H1 (cell line): Measurements from ENCODE around the gene ANKFY1. TPM values are rescaled to one million over a fixed set of nuclear protein-coding genes. Genes with fewer than 3 reads are reported as not detected.

Source experiments
- CTCF ChIA-PET: fragments of 300-600 bp; sonication (Branson Sonifier 250); formaldehyde crosslinking; loops from one replicate; lab custom pipeline; 2021; ENCODE audit not compliant: partially characterized antibody; lab: Charles Lee
- POLR2A ChIA-PET: fragments of 300-600 bp; sonication (Branson Sonifier 250); formaldehyde crosslinking; loops from one replicate; lab custom pipeline; 2021; ENCODE audit warnings: inconsistent platforms; ENCODE audit not compliant: partially characterized antibody; lab: Charles Lee
- DNase-seq, 2 experiments: peaks; one replicate each; pipeline versions ENCODE4 v3.0.0 to v3.0.0-alpha.2; 2010 to 2022; ENCODE audit warnings: low spot score in 2 of 2, low read depth in 1 of 2, mixed read lengths in 1 of 2
- FAIRE-seq: peaks from 2 replicates; lab custom pipeline; 2011; peaks lifted over from hg19 to GRCh38; lab: Jason Lieb, UNC
- H2AFZ ChIP-seq: 2 replicates; pipeline ENCODE4 v1.8.1; 2012; ENCODE audit warnings: low read length, inconsistent platforms
- H2AK5ac ChIP-seq: 2 replicates; pipeline ENCODE4 v1.6.1; 2013; ENCODE audit warnings: low read depth, low read length
- H2BK120ac ChIP-seq: replicated peaks from 2 replicates; pipeline ENCODE3; 2013; ENCODE audit warnings: low read depth, low read length, inconsistent platforms
- H2BK12ac ChIP-seq: 2 replicates; pipeline ENCODE4 v1.6.1; 2013; ENCODE audit warnings: low read depth, low read length
- H2BK15ac ChIP-seq: 2 replicates; pipeline ENCODE4 v1.6.1; 2013; ENCODE audit warnings: low read length
- H2BK20ac ChIP-seq: 2 replicates; pipeline ENCODE4 v1.6.1; 2013; ENCODE audit warnings: low read length
- H2BK5ac ChIP-seq: 2 replicates; pipeline ENCODE4 v1.6.1; 2013; ENCODE audit warnings: low read depth, low read length
- H3K14ac ChIP-seq: 2 replicates; pipeline ENCODE4 v1.6.1; 2013; ENCODE audit warnings: inconsistent platforms; ENCODE audit not compliant: insufficient read length
- H3K18ac ChIP-seq: 2 replicates; pipeline ENCODE4 v1.6.1; 2013; ENCODE audit warnings: low read length; ENCODE audit errors: extremely low read depth
- H3K23ac ChIP-seq: 2 replicates; pipeline ENCODE4 v1.6.1; 2013; ENCODE audit warnings: inconsistent platforms; ENCODE audit not compliant: insufficient read length
- H3K23me2 ChIP-seq: 2 replicates; pipeline ENCODE4 v1.6.1; 2013; ENCODE audit warnings: low read depth, low read length
- H3K27ac ChIP-seq: 2 replicates; pipeline ENCODE4 v1.6.1; 2011; ENCODE audit warnings: low read depth, low read length, inconsistent platforms
- H3K27me3 ChIP-seq, 4 experiments: replicated peaks in 1 of 4; 1 replicate in 1 of 4; 2 replicates in 3 of 4; pipeline versions ENCODE4 v1.6.1 to v1.8.1; 2011 to 2013; ENCODE audit warnings: low read length in 3 of 4, mild to moderate bottlenecking in 3 of 4, inconsistent platforms in 2 of 4, mixed read lengths in 2 of 4, moderate library complexity in 1 of 4; ENCODE audit not compliant: control insufficient read depth in 3 of 4, insufficient read depth in 3 of 4; ENCODE audit errors: extremely low read depth in 1 of 4
- H3K36me3 ChIP-seq, 4 experiments: 2 replicates each; pipeline versions ENCODE4 v1.6.1 to v1.8.1; 2011 to 2013; ENCODE audit warnings: mild to moderate bottlenecking in 4 of 4, low read length in 3 of 4, moderate library complexity in 2 of 4, control low read depth in 1 of 4, inconsistent platforms in 1 of 4; ENCODE audit not compliant: insufficient read depth in 4 of 4, control insufficient read depth in 2 of 4
- H3K4ac ChIP-seq: replicated peaks from 2 replicates; pipeline ENCODE3; 2013; ENCODE audit warnings: low read length, low read depth, mixed read lengths, inconsistent platforms; ENCODE audit not compliant: insufficient read length
- H3K4me1 ChIP-seq, 4 experiments: replicated peaks in 1 of 4; 1 replicate in 1 of 4; 2 replicates in 3 of 4; pipeline versions ENCODE4 v1.6.1 to v1.8.1; 2011 to 2013; ENCODE audit warnings: low read length in 3 of 4, inconsistent platforms in 2 of 4, mixed read lengths in 1 of 4; ENCODE audit not compliant: insufficient read depth in 4 of 4, control insufficient read depth in 3 of 4
- H3K4me2 ChIP-seq, 2 experiments: 2 replicates each; pipeline versions ENCODE4 v1.6.1 to v1.8.1; 2011 to 2013; ENCODE audit warnings: low read depth in 2 of 2, low read length in 2 of 2, control low read depth in 1 of 2, inconsistent platforms in 1 of 2, mild to moderate bottlenecking in 1 of 2; ENCODE audit not compliant: insufficient read depth in 1 of 2
- H3K4me3 ChIP-seq, 4 experiments: fragments of 200-600, 300-600 bp in 1 of 4; sonication (generic), shearing (Covaris generic), sonication (Bioruptor Twin) in 1 of 4; 2 replicates each; pipeline versions ENCODE4 v1.5.1 to v1.8.1; 2011 to 2016; ENCODE audit warnings: low read length in 4 of 4, low read depth in 3 of 4, control low read depth in 2 of 4, inconsistent platforms in 2 of 4, mild to moderate bottlenecking in 2 of 4, mixed read lengths in 1 of 4, moderate library complexity in 1 of 4; ENCODE audit not compliant: insufficient read depth in 2 of 4; ENCODE audit errors: extremely low read depth in 1 of 4
- H3K56ac ChIP-seq: replicated peaks from 2 replicates; pipeline ENCODE3; 2013; ENCODE audit warnings: low read depth, mild to moderate bottlenecking, mixed read lengths, low read length, inconsistent platforms; ENCODE audit not compliant: insufficient read length
- H3K79me1 ChIP-seq: 2 replicates; pipeline ENCODE4 v1.6.1; 2013; ENCODE audit warnings: low read depth, low read length, control low read depth
- H3K79me2 ChIP-seq, 2 experiments: 2 replicates each; pipeline versions ENCODE4 v1.6.1 to v1.8.1; 2012 to 2013; ENCODE audit warnings: low read length in 2 of 2, mild to moderate bottlenecking in 2 of 2, inconsistent platforms in 1 of 2; ENCODE audit not compliant: insufficient read depth in 2 of 2, control insufficient read depth in 1 of 2
- H3K9ac ChIP-seq, 4 experiments: replicated peaks in 1 of 4; 1 replicate in 1 of 4; 2 replicates in 3 of 4; pipeline versions ENCODE4 v1.6.1 to v1.8.1; 2011 to 2013; ENCODE audit warnings: low read depth in 3 of 4, low read length in 3 of 4, control low read depth in 2 of 4, mild to moderate bottlenecking in 2 of 4, moderate library complexity in 2 of 4, inconsistent platforms in 1 of 4; ENCODE audit errors: extremely low read depth in 1 of 4
- H3K9me3 ChIP-seq, 2 experiments: 2 replicates each; pipeline versions ENCODE4 v1.6.1 to v1.8.1; 2012 to 2013; ENCODE audit warnings: mild to moderate bottlenecking in 2 of 2, moderate library complexity in 2 of 2, control low read depth in 1 of 2, inconsistent platforms in 1 of 2, low read depth in 1 of 2, low read length in 1 of 2, mixed read lengths in 1 of 2; ENCODE audit not compliant: insufficient read depth in 2 of 2
- H4K20me1 ChIP-seq, 2 experiments: replicated peaks in 1 of 2; 2 replicates each; pipeline versions ENCODE3 to v1.8.1; 2011 to 2013; ENCODE audit warnings: inconsistent platforms in 2 of 2, low read length in 2 of 2, mild to moderate bottlenecking in 1 of 2; ENCODE audit not compliant: insufficient read depth in 2 of 2, control insufficient read depth in 1 of 2
- H4K5ac ChIP-seq: 2 replicates; pipeline ENCODE4 v1.6.1; 2013; ENCODE audit warnings: low read length, low read depth, mixed read lengths, inconsistent platforms; ENCODE audit not compliant: insufficient read length
- H4K8ac ChIP-seq: 2 replicates; pipeline ENCODE4 v1.8.0; 2013; ENCODE audit warnings: mild to moderate bottlenecking, moderate library complexity, low read length, inconsistent platforms; ENCODE audit not compliant: insufficient read depth; ENCODE audit errors: extremely low read depth
- H4K91ac ChIP-seq: replicated peaks from 2 replicates; pipeline ENCODE3; 2013; ENCODE audit warnings: low read length, mixed read lengths, inconsistent platforms; ENCODE audit not compliant: insufficient read length
- CEBPB ChIP-seq: IDR thresholded peaks from 2 replicates; pipeline ENCODE4 v1.6.1; 2012; ENCODE audit warnings: low read depth, low read length
- WGBS, 2 experiments: shearing (Covaris generic) in 1 of 2; methylation state at CpG; one replicate each; pipeline versions ENCODE4 v1.1.6 to v1.1.7; 2013 to 2015; ENCODE audit warnings: low lambda C conversion rate in 2 of 2, mixed read lengths in 2 of 2, inconsistent platforms in 1 of 2, low coverage in 1 of 2, missing lambda C conversion rate in 1 of 2; ENCODE audit not compliant: insufficient replicate concordance in 2 of 2, insufficient coverage in 1 of 2, insufficient read length in 1 of 2; ENCODE audit errors: extremely low coverage in 1 of 2, missing lambda C conversion rate in 1 of 2; 5-methylcytosine and 5-hydroxymethylcytosine counted together
- polyA plus RNA-seq, 7 experiments: library from polyadenylated mRNA; depleted of rRNA in 3 of 7; stranded (reverse) in 5 of 7; unstranded in 2 of 7; fragments of >200 nt in 5 of 7; fragments of 200-250 nt in 2 of 7; gene quantifications; 1 replicate in 5 of 7; 2 replicates in 1 of 7; 4 replicates in 1 of 7; pipeline versions ENCODE4 v1.2.1 to v1.2.3, GENCODE V29; 2011 to 2013; ENCODE audit warnings: missing spikeins in 2 of 7, mixed read lengths in 2 of 7
- total RNA-seq: library from RNA; stranded (reverse); fragmentation: NEBNext Ultra II Directional; extraction: Animal tissue kit (Norgen Biotek cat#: 25700); gene quantifications from 2 replicates; pipeline ENCODE4 v1.2.1, GENCODE V29; 2021

Gene ANKFY1
- total and polyA plus RNA-seq, 2 of the 8 experiments (the other 6 are each of a cell fraction or from before 2014, with no cell fraction given), result 28.3 to 45.3 TPM

DNA sequence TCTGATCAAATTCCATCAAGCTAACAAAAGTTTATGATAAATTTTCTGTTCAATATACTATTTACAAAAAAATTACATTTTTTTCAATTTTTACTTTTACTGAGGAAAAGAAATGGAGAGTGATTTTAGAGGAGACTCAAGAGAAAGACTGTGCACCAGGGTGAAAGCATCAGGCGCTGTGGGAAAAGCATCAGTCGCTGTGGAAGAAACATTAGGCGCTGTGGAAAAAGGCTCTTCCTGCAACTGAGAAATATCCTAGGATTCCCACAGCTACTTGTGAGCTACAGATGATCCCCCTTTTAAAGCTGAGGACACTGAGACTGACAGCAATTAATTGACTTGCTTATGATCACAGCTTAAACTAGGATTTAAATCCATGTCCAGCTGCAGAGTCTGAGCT lies 4.9 kb downstream of the ANKFY1 start:
- Histone ChIP-seq H4K8ac (no peak overlapping the region), H3K9ac (no peak overlapping the region), H3K14ac (no peak overlapping the region), H2BK15ac (no peak overlapping the region), H2BK20ac (no peak overlapping the region), H3K18ac (no peak overlapping the region), H4K91ac (no peak overlapping the region), H3K36me3 (peaks cover 2 to 12% (median 7%) of the 10 kb centered on the region in 4 experiments; a peak in 5 of 8 replicates), H2BK5ac (no peak overlapping the region), H3K4me3 (no peak overlapping the region), H3K23me2 (peaks cover 5% of the 10 kb centered on the region; the same call in 1 of the 2 replicates), H2AK5ac (no peak overlapping the region), H3K4me1 (peaks cover 0 to 9% (median 5%) of the 10 kb centered on the region in 4 experiments; a peak in 6 of 7 replicates), H3K27ac (no peak overlapping the region), H2AFZ (no peak overlapping the region), H3K79me2 (peaks cover 29 to 87% of the 10 kb centered on the region in 2 experiments), H2BK120ac (no peak overlapping the region), H3K56ac (no peak overlapping the region), H4K5ac (no peak overlapping the region), H2BK12ac (no peak overlapping the region), H3K79me1 (peaks cover 33% of the 10 kb centered on the region), H3K27me3 (no peaks in the 10 kb centered on the region), H3K9me3 (peaks cover 9 to 13% of the 10 kb centered on the region in 2 experiments; a peak in 3 of 4 replicates), H3K4ac (no peak overlapping the region), H3K4me2 (no peak overlapping the region), H3K23ac (no peak overlapping the region), H4K20me1 (peaks cover 13 to 22% of the 10 kb centered on the region in 2 experiments)
- POLR2A ChIA-PET, result interaction anchor here (1.1 to 2.7 kb wide), 2 partner anchors 9 to 12 kb away, joined by 3 to 7 read pairs; no protein-coding TSS in a partner anchor
- DNase-seq (no peak), FAIRE-seq (no peak)
- CTCF ChIA-PET, result interaction anchor here (0.6 to 5.8 kb wide), 15 partner anchors 8 to 1073 kb away, joined by 3 to 89 read pairs (median 4); no protein-coding TSS in a partner anchor
- 93% methylated on average over 3 of the region's 3 CpGs; no CpG with 5 or more reads in 1 of the 2 experiments for WGBS, 2 experiments
- TF ChIP-seq CEBPB, result no peak
